Measurements from ENCODE around the gene STAT3.
"Not testable (repeated sequence)": the region's sequence is repeated elsewhere in the genome, so short reads cannot be mapped to it uniquely, and the experiment has no call there.

The STAT3 gene

GRCh38 chr17:42387661-42388380, 421 bp downstream of the STAT3 start:
- in situ Hi-C loops (cut with MboI; ENCODE audit: low sequenced_read_pairs): no loop called here

GRCh38 chr17:42386777-42387657, 1.2 kb downstream of the STAT3 start:
- in situ Hi-C loops (cut with MboI; ENCODE audit: low sequenced_read_pairs): no loop called here

DNA sequence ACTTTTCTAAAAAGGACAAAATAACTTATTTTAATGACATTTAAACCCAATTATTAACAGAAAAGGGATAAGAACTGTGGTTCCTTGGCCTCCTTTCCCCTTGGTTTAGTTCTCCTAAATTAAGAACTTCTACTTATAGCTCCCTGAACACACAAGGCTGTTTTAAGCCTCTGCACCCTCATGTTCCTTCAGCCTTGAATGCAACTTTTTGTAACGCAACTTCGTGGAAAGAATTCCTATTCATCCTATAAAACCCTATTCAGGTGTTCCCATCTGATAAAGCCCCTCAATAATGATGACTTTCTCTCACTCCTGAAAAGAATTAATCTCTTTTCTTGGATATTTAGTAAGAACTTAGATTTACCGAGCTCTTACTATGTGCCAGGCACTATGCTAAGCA, 6.3 kb downstream of the STAT3 start:
- in situ Hi-C loops (cut with MboI; ENCODE audit: low sequenced_read_pairs): no loop called here

- in situ Hi-C loops (cut with MboI; ENCODE audit: low sequenced_read_pairs): no loop called here
These were observed 7.3 kb downstream of the STAT3 start for GRCh38 chr17:42380935-42381334.

DNA sequence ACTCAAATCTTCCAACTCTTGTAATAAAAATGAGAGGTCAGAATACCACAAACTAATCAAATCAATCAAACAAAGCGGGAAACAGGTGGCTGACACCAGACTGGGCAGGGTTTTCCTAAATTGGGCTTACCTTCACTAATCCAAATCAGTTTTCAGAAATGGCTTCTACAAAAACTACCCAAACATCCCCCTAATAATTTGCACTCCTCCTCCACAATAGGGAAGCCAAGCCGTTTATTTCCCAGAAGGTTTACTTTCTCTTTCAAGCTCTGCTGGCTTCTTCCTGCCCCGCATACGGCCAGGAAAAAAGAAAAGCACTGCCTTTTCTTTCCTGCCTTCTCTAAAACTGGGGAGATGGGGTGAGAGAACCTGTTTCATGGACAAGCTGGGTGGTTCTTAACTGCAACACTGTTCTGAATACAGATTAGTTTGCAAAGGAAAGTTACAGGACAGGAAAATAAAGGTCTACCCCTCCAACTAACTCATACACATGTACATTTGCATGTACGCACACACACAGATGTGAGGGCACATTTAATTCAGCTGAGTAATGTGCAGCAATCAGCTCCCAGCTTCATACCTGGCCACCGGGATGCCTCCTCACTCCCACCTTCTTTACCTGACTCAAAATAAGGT, 9.2 kb downstream of the STAT3 start:
- in situ Hi-C loops (cut with MboI; ENCODE audit: low sequenced_read_pairs): no loop called here

GRCh38 chr17:42378359-42378958, 9.8 kb downstream of the STAT3 start:
- in situ Hi-C loops (cut with MboI; ENCODE audit: low sequenced_read_pairs): no loop called here

DNA sequence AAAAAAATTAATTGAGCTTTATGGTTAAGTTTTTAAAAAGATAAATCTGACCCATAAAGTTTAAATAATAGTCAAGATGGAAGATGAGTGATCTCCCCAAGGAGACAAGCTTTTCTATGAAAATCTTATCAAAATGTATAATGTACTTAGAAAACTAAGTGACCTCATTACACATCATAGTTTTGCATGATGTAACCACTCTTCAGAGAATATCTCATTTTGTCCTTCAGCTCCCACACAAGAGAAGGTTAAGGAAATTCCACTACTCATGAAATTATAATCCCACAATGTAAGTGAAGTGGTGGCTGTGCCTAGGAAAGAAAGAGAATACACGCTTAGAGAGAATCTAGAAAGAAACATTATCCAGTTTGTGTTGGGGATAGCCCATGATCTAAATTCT, 14.3 kb downstream of the STAT3 start:
- in situ Hi-C loops (cut with MboI; ENCODE audit: low sequenced_read_pairs): no loop called here

GRCh38 chr17:42372142-42372541, 16.1 kb downstream of the STAT3 start:
- in situ Hi-C loops (cut with MboI; ENCODE audit: low sequenced_read_pairs): no loop called here

DNA sequence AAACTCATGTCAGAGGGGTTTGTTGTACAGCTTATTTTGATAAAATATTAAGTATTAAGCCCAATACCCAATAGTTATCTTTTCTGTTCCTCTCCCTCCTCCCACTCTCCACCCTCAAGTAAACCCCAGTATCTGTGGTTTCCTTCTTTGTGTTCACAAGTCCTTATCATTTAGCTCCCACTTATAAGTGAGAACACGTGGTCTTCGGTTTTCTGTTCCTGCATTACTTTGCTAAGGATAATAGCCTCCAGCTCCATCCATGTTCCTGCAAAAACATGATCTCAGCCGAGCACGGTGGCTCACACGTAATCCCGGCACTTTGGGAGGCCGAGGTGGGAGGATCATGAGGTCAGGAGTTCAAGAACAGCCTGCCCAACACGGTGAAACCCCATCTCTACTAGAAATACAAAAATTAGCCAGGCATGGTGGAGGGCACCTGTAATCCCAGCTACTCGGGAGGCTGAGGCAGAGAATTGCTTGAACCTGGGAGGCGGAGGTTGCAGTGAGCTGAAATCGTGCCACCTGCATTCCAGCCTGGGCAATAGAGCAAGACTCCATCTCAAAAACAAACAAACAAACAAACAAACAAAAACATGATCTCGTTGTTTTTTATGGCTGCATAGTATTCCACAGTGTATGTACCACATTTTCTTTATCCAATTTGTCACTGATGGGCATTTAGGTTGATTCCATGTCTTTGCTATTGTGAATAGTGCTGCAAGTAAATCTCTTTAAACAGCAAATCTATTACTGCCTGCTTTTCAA, 19.3 kb downstream of the STAT3 start:
- in situ Hi-C loops (cut with MboI; ENCODE audit: low sequenced_read_pairs): not testable (repeated sequence)

GRCh38 chr17:42368310-42368709, 19.9 kb downstream of the STAT3 start:
- in situ Hi-C loops (cut with MboI; ENCODE audit: low sequenced_read_pairs): not testable (repeated sequence)

DNA sequence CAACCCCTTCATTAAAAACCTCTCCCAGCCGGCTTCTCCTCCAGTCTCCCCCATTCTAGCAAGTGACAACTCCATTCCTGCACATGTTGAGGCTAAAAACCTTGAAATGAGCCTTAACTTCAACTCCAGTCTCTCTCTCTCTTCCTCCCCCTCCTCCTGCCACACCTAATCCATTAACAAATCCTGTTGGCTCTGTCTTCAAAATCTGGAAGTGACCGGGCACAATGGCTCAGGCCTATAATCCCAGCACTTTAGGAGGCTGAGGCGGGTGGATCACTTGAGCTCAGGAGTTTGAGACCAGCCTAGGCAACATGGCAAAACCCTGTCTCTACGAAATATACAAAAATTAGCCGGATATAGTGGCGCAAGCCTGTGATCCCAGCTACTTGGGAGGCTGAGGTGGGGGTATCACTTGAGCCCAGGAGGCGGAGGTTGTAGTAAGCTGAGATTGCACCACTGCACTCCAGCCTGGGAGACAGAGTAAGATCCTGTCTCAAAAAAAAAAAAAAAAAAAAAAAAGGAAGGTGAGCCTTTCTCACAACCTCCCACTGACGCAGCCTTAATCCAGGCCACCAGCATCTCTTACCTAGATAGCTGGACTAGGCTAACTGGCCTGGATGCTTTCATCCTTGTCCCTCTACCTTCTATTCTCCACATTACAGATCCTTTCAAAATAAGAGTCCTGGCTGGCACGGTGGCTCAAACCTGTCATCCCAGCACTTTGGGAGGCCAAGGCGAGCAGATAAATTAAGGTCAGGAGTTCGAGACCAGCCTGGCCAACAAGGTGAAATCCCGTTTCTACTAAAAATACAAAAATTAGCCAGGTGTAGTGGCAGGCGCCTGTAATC, 21.8 kb downstream of the STAT3 start:
- in situ Hi-C loops (cut with MboI; ENCODE audit: low sequenced_read_pairs): not testable (repeated sequence)

- in situ Hi-C loops (cut with MboI; ENCODE audit: low sequenced_read_pairs): no loop called here
These were observed 23.1 kb downstream of the STAT3 start for GRCh38 chr17:42365136-42365535.

- in situ Hi-C loops (cut with MboI; ENCODE audit: low sequenced_read_pairs): no loop called here
These were observed 24.3 kb downstream of the STAT3 start for GRCh38 chr17:42363767-42364585.

DNA sequence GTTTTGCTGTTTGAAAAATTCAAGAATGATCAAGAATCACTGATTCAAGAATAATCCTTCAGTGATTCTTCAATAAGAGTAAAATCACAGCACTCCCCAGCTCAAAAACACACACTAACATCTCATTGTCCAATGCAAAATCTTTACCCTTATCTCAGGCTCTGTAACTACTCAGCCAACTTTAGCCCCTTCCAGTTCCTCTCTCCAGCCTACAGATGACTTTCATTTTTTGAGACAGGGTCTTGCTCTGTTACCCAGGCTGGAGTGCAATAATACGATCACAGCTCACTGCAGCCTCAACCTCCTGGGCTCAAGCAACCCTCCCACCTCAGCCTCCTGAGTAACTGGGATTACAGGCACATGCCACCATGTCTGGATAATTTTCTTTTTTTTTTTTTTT, 25.0 kb downstream of the STAT3 start:
- in situ Hi-C loops (cut with MboI; ENCODE audit: low sequenced_read_pairs): no loop called here

DNA sequence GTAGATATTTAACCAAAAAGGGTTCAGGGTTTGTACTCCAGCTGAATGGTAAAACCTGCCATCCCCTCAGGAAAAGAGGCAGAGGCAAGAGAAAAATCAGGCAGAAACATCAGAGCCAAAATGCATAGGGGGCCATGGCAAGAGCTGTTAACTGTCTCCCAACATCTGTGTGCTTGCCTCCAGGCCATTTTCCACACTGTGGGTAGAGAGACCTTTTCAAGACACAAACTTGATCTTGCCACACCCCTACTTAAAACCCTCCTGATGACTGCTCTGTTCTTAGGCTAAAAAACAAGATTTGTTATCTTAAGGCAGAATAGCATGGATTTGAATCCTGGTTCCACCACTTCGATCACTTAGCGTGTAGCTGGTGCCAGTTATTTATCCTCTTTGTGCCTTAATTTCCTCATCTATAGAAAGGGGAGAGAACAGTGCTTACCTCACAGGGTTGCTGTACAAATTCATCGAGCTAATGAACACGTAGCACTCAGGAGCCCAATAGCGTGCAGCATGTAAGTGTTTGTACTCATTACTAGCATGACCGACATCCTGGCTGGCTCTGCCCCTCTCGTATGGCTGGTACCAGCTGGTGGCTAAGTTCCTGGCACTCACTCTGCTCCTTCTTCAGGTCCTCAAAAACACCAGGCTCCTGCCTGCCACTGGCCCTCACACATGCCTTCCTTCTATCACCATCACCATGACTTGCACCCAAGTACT, 25.8 kb downstream of the STAT3 start:
- in situ Hi-C loops (cut with MboI; ENCODE audit: low sequenced_read_pairs): no loop called here

GRCh38 chr17:42361781-42362186, 26.5 kb downstream of the STAT3 start:
- in situ Hi-C loops (cut with MboI; ENCODE audit: low sequenced_read_pairs): no loop called here

GRCh38 chr17:42360388-42360787, 27.9 kb downstream of the STAT3 start:
- in situ Hi-C loops (cut with MboI; ENCODE audit: low sequenced_read_pairs): not testable (repeated sequence)

DNA sequence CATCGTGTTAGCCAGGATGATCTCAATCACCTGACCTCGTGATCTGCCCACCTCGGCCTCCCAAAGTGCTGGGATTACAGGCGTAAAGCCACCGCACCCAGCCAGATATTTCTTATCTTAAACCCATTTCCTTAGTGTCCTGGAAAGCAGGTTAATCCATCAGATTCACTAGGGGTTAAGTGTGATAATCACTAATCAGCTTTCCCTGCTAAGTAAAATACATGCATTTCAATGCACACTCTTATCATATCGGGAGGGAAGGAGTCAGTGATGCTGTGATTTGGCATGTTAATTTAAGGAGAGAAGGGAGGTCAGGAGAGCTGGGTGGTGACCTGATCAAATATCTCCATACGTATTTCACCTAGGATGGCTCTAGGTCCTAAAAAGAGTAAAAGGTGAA, 29.1 kb downstream of the STAT3 start:
- in situ Hi-C loops (cut with MboI; ENCODE audit: low sequenced_read_pairs): no loop called here

All from HL-60/S4 treated with phorbol 12-myristate 13-acetate at 8.2 ng/mL for 4 days and 3 days (cell line).